Suppressor macrophage treated with lipopolysaccharide for 4 hours (primary cell): ENCODE data around the gene POLN.

Experiments
- DNase-seq: peaks from one replicate; pipeline ENCODE4 v3.0.0-alpha.2; 2020

POLN gene

DNA sequence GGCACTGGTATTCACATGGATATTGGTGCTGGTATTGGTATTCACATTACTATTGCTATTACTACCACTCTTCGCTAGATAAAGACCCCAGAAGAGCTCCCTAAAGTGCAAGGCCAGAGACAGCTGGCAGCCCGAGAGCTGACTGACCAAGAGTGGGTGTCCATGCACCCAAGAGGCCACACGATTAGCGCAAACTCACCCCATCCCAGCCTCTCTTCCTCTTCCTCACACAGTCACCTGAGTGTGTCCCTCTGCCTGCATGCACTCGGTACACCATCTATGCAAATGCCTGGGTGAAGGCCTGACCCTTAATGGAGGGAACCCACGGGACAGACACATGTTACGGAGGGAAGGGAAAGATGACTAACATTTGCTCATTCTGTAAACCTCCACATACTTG, 86.7 kb downstream of the POLN start:
- no peak for DNase-seq

DNA sequence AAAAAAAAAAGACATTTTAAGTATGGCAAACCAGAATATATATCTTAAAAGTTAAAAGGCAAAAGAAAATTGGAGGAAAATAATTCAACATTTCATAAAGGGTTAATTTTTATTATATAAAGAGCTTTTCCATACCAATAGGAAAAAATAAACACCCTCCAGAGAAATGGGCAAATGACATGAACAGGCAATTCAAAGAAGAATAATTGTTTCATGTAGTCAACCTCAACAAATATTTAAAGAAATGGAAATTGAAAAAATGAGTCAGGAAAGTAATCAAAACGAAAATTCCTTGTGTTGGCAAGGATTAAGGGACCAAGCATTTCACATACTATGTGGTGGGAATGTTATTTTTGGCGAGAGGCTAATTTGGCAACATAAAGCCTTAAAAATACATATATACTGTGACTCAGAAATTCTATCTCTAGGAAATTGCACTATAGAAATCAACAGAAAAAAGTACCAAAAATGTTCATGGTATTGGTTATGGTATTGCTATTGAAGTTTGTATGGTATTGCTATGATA, 87.6 kb downstream of the POLN start:
- no peak for DNase-seq

DNA sequence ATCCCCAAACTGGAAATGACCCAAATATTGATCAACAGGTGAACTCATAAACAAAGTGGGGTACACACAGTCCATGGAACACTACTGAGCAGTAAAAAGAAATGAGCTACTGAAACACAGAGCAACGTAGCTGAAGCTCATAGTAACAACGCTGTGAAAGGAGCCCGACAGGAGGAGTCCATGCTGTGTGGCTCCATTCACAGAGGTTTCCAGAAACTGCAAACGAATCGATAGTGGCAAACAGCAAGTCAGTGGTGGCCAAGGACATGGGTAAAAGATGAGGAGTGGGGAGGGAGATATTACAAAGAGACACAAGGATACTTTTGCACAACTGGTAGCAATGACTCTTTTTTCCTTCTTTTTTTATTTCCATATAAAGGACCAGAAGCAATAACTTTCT, 90.4 kb downstream of the POLN start:
- DNase-seq, result no peak

DNA sequence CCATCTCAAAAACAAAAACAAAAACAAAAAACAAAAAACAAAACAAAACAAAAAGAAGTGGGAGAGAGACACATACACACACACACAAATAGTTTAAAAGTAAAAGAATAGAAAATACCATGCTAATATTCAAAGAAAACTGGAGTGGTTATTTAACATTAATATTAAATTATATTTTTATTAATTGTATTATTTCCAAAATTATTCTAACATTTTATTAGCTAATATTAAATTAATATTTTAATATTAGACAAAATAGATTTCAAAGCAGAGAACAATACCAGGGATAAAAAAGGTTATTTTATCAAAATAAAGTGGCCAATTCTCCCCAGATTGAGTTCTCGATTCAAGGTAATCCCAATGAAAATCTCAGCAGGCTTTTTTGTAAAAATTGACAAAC, 91.8 kb downstream of the POLN start:
- no peak for DNase-seq

DNA sequence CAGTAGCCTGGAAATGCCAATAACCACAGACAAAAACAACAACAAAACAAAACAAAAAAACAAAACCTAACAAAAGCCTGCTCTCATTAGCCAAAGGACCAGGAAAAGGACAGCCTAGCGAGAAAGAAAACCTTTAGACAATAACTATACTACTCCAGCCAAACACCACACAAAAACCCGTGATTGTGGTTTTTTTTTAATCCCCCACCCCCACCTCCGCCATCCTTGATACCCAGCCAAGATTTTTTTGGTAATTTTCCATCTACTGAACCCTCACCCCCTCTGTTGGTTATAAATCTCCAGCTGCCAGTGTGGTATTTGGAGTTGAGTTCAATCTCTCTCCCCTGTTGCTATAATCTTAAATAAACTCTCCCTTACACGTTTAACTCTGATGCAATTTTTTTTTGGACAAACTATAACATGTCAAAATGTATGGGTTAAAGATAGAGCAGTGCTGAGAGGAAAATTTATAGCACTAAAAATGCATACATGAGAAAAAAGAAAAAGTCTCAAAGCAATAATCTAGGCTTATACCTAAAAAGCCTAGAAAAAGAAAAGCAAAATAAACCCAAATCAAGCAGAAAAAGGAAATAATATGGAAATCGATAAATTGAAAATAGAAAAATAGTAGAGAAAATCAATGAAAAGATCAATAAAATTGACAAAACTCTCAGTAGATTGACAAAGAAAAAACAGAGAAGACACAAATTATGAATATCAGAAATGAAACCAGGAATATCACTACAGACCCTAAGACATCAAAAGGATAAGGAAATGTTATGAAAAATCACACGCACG, 99.1 kb downstream of the POLN start:
- DNase-seq, result no peak

DNA sequence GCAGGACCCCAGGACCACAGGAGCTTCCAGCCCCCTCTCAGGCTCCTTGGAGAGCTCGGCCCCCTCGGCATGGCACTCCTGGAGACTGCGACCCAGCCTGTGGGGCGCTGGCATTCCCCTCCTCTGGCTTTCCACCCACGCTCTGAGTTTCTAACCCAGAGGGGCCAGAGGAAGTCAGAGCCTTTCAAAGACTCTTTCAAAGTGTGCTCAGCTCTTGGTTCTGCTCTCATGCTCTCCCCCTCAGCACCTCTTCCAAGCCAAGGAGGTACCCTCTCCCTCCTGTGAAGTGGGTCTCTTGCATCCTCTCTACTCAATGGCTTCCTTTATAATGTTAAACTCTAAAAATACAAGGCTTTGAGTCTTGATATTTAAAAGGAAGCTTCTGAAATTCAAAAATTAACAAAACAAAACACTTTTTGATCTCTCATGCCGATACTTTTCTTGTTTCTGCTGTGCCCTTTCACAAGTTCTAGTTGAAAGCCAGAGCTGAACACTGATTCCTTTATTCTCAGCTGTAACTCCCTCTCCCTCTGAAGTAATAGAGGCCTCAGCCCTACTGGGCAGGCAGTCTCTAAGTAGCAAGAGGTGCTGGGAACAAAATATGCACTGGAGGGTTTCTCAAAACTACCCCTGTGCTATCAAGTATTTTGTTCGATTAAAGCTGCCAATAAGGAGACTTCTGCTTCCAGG, 100.0 kb downstream of the POLN start:
- no peak for DNase-seq

DNA sequence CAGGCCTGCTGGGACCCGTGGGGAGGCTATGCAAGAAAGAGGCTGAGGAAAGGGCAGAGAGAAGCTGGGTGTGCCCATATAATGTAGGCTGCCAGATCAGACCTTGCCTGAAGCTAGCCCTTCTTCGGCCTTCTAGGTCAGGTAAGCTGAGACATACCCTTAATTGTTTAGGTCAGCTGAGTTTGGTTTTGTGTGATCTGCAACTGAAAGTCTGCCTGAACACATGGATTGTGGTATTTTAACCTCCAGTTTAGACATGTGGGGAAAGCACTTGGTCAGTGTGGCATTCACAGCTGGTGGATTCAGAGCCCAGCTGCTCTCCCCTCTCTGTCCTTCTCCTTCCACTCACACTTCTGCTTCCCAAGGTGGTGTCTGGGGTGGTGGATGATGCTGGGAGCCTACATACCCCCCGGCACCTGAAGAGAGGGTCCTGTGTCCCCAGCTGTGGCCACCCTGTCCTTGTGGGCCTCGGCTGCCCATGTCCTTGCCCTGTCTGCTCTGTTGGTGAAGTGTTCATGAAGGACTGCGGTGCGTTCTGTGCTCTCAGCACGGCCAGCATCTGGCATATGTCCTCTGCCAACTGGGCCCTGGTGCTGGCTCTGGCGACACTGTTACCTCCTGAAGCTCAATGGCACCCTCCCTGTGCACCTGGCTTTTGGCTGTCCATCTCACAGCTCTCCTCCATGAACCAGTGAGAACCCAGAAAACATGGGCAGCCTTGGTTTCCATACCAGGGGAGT, 100.7 kb downstream of the POLN start:
- DNase-seq, result no peak

DNA sequence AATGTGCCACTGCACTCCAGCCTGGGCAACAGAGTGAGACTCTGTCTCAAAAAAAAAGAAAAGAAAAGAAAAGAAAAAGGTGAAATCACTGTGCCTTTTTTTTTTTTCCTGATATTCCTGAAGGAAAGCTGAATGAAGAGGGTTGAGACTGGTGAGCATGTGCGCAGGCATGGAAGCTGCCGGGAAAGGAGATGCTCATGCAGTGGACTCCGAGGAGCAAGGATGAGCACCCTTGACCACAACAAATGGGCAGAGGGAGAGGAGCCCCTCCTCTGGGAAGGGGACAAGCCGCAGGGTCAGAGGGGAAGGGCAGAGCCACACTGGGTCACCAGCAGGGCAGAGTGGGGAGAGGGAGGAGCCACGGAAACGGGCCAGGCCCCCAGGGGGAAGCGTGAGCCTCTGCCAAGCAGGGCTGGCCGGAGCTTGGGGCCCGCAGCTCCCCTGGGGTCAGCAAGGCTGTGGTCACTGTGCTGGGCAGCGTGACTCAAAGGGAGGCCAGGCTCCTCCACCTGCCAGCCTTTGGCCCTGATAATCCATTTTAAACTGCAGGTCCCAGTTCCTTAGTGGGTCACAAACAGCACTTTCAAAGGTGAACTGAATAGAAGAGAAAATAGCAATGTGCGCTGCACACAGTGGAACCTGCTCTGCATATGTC, 102.9 kb downstream of the POLN start:
- DNase-seq, result no peak

DNA sequence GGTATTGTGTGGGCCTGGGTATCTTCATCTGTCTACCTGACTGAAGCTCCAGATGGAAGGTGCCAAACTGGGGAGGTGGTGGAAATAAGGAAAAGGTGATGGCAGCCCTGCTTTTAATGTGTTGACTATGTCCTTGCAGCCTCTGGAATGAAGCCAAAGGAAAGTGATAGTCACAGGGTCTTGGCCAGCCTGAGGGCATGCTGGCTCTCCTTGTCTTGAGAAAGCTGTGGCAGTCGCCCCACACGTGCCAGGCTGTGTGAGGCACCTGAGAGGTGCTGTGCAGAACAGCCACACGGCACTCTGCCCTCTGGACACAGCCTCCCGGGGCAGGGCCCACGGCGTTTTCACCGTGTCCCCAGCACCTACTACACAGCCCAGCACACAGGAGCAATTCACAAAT, 105.2 kb downstream of the POLN start:
- no peak for DNase-seq

DNA sequence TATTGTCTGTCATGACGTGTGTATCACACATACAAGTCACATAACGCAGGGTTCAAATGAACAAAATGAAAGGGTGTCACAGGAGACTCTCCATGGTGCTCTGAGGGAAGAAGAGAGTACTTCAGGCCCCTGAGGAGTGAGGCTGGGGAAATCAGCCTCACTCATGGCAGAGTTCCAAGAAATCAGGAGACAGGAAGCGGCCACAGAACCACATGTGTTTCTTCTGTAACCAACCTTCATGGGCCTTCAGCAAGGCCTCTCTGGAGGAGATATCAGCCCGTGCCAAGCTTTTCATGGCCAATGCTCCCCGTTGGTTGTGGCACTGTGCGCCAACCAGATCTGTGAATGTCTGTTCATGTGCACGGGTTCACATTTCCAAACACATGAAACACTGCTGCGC, 106.8 kb downstream of the POLN start:
- DNase-seq, result peak; percentile 46

DNA sequence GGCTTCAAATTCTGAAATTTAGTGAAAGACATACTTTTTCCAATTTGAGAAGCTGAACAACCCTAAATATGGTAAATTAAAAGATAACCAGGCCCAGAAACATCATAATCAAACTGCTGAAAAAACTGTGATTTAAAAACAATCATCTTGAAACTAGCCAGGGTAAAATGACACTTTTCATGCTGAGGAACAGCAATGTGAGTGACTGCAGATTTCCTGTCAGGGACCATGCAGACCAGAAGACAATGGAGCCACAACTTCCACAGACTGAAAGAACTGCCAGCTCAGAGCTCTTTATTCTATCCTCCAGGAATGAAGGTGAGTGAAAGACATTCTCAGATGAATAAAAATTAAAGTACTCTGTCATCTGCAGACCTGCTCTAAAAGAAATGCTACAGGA, 109.5 kb downstream of the POLN start:
- DNase-seq, result no peak

DNA sequence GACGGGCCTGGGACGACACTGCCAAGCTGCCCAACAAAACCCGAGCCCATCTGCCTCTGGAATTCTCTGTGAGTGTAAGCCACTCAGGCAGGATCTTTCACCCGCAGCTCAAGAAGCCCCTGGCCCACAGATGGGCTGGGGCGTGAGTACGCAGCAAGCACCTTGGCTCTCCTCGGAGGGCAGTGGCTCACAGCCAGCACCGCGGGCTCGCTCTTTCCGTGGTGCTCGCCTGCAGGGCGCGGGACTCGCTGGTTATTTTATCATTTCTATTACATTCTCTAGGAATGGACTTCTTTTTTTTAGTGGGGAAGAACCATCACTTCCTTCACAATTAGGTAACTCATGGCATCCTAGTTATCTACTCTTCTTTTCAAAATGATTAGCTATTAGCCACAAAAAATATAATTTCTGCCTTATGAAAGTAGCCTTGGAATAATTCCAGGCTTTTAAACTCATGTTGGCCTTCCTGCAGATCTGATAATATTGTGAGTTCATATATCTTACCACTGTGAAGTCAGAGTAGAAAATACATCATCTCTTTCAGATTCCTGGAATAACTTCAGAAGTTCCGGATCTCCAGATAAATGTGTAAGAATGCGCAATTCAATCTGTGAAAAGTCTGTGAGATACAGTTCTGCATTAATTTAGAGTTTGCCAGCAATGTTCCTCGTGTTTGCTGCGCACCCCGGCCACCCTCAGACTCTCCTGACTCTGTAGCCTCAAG, 114.2 kb downstream of the POLN start:
- DNase-seq, result no peak

DNA sequence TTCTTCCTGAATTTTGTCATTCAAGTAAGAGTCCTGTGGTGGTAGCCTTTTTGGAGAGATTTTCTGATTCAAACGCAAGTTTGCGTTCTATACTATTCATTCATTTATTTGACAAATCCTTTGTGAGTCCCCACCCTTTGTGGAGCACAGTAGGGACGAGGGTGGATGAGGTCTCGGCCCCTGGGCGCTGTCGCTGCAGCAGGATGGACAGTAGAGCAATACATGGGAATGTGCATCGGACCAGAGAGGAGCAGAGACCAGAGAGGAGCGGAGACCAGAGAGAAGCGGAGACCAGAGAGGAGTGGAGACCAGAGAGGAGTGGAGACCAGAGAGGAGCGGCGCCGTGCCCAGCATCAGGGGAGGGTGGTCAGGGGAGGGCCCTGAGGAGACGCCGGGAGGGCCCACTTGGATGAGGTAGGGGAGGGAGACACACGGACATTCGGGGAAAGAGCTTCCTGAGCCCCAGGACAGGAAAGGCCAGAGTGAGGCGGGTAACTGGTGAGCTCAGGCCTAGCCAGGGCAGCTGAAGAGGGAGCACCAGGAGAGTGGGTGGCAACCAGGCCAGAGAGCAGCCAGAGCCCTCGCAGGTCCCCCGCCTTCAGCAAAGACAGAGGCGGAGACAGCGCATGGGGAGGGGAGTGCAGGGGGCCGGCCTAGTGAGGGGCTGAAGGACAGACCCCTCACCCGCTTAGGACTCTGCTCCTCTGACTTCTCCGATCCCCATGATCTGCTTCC, 115.4 kb downstream of the POLN start:
- no peak for DNase-seq

DNA sequence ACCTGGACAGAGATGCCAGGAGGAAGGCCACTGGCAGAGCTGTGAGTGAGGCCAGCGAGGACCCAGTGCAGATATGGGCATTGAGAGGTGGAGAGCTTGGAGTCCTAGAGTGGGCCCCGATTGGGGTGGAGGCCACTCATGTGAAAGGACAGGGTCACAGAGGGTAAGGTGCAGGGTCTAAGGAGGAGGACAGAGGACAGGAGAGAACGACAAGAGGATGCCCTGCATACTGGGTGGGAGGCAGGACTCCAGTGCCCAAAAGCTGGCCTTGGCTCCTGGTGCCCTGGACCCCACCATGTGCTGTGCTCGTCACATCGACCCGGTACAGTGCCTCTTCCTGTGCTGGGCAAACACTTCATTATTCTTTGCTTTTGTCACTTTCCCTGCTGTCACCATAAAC, 116.1 kb downstream of the POLN start:
- no peak for DNase-seq

DNA sequence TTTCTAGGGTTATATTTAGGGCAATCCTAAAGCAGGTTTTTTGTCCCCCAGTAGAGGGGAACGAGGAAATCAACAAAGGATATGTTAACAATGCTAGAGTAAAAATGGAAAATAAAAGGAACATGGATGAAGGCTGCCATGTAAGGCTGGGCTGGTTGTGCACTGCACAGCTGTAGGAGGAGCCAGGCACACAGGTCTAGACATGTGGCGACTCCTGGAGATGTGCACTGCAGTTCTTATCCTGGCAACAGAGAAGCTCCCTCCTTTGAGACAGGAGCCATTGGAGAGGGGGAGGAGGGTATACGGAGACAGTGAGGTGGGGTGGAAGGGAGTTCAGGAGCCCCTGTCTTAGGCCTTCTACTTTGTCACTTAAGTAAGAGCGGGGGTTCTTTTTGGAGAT, 116.9 kb downstream of the POLN start:
- no peak for DNase-seq

DNA sequence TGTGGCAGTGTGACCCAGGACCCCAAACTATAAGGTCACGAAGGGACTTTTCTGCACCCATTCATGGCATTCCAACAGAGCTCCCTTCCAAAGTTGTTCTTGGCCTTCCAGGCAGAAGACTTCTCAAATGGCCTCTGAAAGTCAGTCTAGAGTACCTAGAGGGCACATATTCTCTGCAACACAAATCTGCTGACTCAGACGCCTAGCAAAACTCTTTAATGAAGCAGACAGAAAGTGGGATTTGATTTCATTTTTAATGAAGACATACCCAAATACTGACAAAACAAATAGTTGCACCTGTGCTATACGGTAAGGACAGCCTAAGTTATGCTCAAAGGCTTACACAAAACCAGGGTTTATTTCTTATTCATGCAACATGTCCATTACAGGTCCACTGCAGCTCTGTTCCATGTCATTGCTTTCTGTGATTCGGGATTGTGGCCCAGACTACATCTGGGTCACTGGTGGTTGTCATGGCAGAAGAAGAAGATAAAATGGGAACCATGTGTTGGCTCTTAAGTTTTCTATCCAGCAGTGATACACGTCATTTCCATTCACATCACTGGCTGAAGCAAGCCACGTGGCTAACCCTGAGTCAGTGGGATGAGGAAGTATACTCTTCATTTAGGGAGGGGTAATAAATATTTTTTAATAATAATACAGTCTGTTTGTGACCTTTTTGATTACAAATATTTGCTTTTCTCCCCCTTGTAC, 125.1 kb downstream of the POLN start:
- DNase-seq, result no peak

DNA sequence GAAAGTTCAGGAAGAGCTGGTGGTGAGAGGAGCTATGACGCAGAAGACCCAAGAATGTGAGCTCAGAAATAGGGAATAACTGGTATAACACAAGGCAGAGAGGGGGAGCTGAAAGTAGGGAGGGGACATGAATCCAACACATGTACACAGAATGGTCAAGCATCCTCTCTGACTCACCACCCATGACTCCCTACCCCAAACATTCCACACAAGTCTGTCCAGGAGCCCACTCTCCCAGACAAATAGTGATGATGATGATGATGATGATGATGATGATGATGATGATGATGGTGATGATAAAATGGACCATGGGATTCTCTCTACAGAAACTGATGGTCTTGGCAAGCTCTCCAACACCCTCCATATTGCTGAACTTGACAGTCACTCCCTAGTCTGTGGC, 136.4 kb downstream of the POLN start:
- no peak for DNase-seq

DNA sequence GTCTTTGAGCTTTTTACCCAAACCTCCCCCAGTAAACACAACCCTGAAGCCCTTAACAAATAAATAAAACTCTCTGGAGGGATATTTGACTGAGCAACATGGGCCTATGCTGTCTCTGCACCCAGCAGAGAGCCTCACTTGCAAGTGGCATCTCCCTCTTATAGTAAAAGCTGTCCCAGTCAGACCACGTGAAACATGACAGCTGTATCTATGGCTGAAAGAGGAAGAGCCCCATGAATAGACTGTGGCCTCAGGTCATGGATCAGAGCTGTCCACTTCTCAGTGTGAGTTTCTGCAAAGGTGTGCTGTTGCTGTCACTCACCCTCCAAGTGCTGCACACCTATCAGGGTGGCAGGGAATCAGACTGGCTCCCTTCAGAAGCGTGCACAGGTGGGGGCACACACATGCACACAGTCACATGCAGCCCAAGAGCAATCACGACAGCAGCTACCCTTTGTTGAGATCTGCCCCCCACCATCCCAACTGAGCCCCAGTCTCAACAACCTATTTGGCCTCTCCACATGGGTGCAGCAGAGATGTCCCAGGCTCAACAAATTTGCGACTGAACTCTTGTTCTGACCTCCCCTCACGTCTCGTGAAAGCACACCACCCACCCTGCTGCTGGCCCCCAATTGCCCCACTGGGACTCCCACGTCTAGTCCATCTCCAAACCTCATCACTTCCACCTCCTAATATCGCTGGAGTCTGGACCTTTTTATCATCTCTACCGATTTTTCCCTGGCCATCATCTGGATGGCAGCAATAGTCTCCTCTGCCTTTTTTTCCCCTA, 137.2 kb downstream of the POLN start:
- no peak for DNase-seq

DNA sequence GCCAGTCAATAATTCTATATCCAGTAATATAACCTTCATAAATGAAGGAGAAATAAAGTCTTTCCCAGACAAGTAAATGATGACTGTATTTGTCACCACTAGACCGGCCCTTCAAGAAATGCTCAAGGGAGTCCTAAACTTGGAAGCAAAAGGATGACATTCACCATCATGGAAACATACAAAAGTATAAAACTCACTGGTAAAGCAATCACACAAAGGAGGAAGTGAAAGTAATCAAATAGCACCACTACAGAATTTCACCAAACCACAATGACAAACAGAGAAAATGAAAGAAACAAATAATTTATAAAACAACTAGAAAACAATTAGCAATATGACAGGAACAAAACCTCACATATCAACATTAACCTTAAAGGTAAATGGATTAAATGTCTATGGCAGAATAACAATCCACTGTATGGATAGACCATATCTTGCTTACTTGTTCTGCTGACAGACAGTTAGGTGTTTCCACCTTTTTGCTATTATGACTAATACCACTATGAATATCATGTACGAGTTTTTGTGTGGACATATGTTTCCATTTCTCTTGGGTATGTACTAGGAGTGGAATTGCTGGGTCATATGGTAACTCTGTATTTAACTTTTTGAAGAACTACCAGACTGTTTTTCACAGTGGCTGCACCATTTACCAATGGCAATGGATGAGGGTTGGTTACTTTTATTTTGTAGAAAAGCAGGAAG, 137.9 kb downstream of the POLN start:
- peak; percentile 47 for DNase-seq
